OCI-LY3 (cell line): Measurements from ENCODE around the gene SNX33.

Experiments
- EZH2phosphoT487 ChIP-seq: fragments of 200-600 bp; shearing (Covaris generic); IDR thresholded peaks from 2 replicates; pipeline ENCODE4 v1.6.1; 2018; ENCODE audit warnings: antibody characterized with exemption, mixed run types, low read depth
- TF ChIP-seq, protein P1 (sequence below): fragments of 200-600, 300-600 bp; sonication (generic); IDR thresholded peaks from 2 replicates; pipeline ENCODE4 v1.5.1; 2014; ENCODE audit warnings: antibody characterized with exemption, low read length, low read depth

DNA sequence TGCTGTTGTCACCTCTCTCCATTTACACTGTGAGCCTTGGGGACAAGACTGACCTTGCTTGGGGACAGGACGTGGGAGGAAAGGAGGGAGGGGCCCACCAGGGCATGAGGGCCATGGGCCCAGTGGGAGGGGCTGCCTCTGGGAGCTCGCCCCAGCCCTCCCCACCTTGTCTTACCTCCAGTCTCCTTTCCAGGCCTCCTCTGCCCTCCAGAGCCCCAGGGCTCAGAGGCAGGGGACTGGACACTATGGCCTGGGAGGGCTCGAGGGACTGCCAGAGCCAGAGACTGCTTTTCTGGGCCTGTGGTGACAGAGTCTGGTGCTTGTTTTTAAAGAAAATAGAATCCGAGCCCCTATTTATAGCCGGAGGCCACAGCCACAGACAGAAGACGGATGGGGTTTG, 54.7 kb downstream of the SNX33 start:
- TF ChIP-seq, protein P1, sequence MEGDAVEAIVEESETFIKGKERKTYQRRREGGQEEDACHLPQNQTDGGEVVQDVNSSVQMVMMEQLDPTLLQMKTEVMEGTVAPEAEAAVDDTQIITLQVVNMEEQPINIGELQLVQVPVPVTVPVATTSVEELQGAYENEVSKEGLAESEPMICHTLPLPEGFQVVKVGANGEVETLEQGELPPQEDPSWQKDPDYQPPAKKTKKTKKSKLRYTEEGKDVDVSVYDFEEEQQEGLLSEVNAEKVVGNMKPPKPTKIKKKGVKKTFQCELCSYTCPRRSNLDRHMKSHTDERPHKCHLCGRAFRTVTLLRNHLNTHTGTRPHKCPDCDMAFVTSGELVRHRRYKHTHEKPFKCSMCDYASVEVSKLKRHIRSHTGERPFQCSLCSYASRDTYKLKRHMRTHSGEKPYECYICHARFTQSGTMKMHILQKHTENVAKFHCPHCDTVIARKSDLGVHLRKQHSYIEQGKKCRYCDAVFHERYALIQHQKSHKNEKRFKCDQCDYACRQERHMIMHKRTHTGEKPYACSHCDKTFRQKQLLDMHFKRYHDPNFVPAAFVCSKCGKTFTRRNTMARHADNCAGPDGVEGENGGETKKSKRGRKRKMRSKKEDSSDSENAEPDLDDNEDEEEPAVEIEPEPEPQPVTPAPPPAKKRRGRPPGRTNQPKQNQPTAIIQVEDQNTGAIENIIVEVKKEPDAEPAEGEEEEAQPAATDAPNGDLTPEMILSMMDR = no peak
- no peak for TF ChIP-seq EZH2phosphoT487
